Measurements from ENCODE around the gene AP3S2.

GRCh38 chr15:89904519-89904918 is 10.7 kb upstream of the AP3S2 start:
- no peak for TF ChIP-seq CTCF (IDR thresholded peaks at IDR 0.05)
- TF ChIP-seq POLR2A (IDR thresholded peaks at IDR 0.05), result no peak

Measured in testis (tissue), 2 donors.